Stimulated activated CD4-positive, alpha-beta T cell treated with anti-CD3 and anti-CD28 coated beads, Interleukin-1b, Interleukin-23, amount 100 ng/mL, for 1 hour (primary cell): ENCODE results near the gene GGA2.
A peak's percentile ranks its signal among the peaks of the same experiment; 100 is the strongest.
"Not testable (repeated sequence)": the region's sequence is repeated elsewhere in the genome, so short reads cannot be mapped to it uniquely, and the experiment has no call there.

ENCODE experiments used
- DNase-seq, 2 donors: peaks; one replicate each; pipeline ENCODE4 v3.0.0-alpha.2; 2020; ENCODE audit warnings: low read depth in 2 of 2

Gene GGA2

DNA sequence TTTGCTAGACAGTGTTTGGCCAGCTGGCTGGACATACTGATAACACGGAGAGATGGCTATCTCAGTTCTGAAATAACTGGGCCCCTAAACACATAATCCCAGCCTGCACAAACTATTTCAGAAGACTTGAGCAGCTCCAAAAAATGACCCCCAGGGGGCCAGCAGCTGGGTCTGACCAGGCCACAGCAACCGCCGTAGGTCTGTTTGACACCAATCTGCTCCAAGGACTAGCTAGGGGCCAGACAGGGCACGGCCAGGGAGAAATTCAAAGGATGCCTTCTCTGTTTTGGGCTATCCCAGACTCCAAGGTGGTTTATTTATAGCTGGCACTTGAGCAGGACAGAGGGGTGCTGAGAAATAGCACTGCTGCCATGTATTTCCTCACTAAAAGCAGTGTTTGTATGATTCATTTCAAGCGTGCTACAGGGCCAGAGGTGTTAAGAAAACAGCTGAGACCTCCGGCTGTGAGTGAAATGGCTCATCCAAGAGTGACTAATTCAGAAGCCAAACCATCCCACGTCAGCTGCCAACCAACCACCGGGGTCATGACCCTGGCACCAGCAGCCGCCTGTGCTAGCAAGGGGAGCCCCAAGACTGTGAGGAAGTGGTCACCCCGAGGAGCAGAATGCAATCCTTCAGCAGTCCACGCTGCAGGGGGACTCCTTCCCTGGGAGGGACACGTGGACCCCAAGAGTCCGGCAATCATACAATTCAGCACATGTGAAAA lies 5.7 kb downstream of the GGA2 start:
- peak in 1 of 2 donors; percentile 25 for DNase-seq

DNA sequence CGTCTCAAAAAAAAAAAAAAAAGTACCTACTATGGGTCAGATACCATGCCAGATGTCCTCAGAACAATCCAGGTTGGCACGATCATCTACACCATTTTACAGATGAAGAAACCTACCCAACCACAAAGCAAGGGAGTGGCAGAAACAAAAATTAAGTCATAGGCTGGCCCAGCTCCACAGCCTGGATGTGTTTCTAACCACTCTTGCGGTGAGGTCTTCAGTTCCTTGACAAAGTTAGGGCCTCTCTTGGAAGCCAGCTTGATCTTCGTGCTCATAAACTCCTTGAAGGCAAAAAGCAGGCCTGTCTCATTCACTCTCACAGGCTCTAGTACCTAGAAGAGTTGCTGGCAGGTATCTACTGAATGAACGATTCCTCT lies 6.2 kb downstream of the GGA2 start:
- no peak for DNase-seq

DNA sequence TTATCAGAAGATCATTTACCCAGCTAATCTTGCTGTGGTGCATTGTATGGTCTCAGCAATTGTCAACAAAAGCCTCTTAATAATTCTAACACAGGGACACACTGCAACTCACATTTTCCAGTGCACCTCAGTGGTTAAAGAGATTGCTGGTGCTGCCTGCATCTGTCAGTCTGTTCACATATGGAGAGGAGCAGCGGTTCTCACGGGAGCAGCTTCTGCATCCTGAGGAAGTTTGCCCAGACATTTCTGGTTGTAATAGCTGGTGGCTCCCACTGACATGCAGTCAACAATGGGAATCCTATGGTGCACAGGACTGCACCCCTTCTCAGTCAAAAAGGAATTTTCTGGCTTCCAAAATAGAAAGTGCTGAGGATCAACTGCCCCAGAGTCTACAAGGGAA lies 7.8 kb downstream of the GGA2 start:
- no peak for DNase-seq

GRCh38 chr16:23501291-23501690 lies 9.0 kb downstream of the GGA2 start:
- no peak for DNase-seq

DNA sequence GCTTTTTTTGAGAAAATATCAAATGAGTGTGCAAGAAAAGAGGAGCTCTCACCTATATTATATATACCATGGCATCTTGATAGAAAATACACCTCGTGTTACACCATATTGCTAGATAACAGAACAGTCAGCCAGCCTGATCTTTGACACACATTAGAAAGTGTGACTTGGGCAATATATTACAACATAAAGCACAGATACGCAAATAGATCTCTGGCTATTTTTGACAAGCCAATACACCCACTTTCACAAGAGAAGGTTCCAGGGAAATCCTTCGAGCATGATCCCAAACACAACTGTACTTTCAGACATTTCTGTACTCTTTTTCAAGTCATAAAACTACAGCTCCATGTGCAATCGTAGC lies 9.4 kb downstream of the GGA2 start:
- DNase-seq: no peak

DNA sequence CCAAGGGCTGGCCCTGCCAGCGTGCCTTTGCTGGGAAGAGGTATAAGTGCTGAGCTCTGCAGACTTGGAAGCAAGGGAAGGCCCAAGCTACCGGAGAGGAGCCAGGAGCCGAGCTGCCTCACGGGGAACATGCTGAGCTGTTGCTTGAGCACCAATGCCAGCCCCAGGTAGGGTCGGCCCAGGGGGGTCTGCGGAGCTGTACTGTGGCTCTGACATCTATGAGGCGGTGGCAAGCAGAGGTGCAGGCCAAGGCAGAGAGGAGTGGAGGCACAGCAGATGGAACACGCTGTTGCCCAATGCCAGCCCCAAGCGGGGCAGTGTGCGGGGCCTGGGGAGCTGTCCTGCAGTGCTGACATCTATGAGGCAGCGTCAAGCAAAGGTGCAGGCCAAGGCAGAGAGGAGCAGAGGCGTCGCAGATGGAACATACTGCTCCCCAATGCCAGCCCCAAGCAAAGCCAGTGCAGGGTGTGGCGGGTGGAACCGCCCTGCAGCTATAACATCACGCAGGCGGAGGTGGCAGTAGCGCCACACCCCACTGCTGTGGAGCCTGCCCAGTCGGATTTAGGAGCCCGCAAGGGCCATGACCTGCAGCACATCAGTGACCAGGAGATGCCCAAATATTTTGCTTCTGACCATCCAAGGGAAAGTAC lies 10.0 kb downstream of the GGA2 start:
- no peak for DNase-seq

GRCh38 chr16:23499801-23500200 lies 10.5 kb downstream of the GGA2 start:
- DNase-seq: no peak

DNA sequence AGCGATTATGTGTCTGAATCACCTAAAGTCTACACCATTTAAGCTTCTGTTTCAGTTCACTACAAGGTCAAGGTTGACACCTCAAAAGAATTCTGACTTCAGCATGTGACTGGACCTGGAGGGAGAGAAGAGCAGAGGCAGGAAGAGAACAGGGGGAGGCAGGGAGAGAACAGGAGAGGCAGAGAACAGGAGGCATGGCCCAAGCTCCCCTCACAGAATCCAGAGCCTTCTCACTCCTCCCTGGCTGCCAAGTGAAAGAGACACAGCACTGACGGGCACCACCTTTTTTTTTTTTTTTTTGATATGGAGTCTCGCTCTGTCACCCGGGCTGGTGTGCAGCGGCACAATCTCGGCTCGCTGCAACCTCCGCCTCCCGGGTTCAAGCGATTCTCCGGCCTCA lies 11.4 kb downstream of the GGA2 start:
- no peak for DNase-seq

- no peak for DNase-seq
Observed at GRCh38 chr16:23497543-23497868, 12.8 kb downstream of the GGA2 start.

DNA sequence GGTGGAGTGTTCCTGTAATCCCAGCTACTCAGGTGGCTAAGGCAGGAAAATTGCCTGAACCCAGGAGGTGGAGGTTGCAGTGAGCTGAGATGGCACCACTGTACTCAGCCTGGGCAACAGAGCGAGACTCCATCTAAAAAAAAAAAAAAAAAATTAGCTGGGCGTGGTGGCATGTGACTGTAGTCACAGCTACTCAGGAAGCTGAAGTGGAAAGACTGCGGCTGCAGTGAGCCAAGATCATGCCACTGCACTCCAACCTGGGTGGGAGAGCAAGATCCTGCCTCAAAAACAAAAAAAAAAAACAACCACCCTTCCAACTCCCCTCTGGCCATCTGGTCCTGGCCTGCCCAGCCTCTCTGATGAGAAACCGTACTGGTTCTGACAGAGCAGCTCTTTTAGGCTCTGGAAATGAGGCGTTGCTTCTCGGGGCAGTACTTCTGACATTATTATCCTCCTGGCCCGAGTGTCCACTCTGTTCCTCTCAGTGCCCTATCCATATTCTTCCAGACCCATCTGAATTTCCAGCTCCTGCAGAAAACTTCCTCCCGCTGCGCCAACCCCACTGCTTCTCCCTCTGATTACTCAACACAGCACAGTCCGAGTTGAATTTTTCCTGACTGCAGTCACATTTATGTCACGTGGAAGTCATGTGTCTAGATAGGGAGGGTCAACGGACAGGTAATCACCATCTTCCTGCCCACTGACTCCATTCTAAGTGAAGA lies 13.3 kb downstream of the GGA2 start:
- DNase-seq: no peak

DNA sequence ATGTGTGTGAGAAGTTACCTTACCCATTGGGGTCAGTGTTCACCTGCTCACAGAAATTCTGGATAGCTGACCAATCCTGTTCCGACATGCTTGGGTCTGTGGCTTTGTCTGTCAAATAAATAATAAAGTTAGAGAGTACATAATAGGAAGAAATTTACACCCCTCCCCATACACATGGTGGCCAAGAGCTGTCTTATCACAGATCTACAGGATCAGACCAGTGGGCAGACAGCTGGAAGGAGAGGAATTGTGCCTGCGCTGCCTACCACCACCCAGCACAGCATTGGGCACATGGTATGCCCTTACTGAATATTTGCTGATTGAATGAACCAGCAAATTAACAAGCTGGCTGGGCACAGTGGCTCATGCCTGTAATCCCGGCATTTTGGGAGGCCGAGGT lies 14.6 kb downstream of the GGA2 start:
- no peak for DNase-seq

DNA sequence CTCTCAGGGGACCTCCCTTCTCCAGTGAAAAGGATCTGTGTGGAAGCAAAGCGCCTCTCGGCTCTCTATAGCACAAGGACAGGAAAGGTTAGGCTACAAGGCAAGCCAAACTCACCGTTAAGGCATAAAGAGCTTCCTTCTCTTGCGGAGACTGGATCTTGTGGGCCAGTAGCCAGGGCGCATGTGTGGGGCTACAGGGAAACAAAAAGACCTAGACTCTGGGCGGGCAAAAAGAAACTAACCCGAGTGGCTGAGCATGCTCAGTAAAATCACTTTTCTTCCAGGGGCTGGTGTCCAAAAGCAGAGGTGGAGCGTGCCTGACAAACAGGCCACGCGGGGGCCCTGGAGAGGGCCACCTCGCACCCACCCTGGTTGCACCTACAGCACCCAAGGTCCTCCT lies 16.1 kb downstream of the GGA2 start:
- no peak for DNase-seq

DNA sequence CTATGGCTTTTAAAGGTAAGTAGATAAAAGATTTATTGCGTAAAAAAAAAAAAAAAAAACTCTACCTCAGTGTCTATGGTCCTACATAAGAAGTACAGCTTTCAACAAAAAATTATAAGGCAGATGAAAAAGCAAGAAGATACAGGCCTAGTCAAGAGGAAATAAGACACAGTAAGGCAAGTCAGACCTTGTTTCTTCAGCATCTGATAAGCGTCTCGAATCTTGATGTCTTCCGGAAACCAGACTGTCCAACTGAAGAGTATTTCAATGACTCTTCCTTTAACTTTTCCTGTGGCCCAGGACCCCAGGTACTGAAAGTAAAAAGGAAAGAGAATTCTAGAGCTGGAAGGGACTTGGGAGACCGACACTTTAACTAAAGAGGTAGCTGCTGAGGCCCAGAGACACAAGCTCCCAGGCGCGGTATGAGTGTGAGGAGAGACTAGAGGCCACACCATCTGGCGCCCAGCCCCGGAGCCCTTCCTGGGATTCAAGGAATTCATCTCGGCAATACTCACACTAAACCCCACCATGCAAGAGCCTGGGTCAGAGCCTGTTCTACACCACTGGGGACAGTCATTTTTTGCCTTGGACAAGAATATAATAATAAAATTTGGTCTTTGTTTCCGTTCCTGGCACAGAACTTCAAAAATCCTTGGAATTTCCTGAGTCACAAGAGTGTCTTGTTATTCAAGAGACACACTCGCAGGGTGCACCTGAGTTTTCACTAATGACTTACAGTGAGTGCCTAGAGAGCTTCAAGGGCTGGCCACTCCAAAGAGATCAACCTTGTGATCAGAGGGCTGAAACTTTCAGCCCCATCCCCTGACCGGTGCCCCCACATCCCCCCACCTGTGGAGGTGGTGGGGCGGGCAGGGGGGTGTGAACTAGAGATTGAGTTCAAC lies 18.6 kb downstream of the GGA2 start:
- no peak for DNase-seq

- no peak for DNase-seq
Observed at GRCh38 chr16:23486480-23486879, 23.8 kb downstream of the GGA2 start.

DNA sequence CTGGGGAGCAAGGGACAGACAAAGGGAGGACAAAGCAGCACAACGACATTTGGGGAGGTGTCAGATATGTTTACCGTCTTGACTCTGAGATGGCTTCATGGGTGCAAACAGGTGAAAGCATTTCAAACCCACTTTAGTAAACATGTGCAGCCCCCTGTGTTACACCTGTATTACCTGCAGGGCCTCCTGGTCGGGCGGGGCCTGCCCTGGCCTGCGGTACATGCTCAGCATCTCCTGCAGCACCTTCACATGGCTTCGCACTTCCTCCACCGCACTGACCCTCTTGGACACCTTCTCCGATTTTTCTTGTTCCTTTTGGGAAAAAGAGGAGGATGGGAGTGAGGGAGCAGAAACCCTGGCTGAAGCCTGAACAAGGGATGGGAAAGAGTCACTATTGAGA lies 24.5 kb downstream of the GGA2 start:
- no peak for DNase-seq

DNA sequence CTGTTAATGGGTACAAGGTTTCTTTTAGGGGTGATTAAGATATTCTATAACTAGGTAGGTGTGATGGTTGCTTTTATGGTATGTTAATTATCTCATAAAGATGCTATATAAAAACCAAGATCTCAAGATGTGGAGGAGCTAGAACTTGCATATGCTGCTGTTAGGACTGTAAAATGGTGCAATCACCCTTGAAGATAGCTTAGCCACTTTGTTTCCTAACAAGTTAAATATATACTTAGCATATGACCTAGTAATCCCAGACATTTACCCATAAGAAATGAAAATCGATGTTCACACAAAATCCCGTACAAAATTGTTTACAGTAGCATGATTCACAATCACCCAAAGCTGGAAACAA lies 25.1 kb downstream of the GGA2 start:
- DNase-seq: no peak

DNA sequence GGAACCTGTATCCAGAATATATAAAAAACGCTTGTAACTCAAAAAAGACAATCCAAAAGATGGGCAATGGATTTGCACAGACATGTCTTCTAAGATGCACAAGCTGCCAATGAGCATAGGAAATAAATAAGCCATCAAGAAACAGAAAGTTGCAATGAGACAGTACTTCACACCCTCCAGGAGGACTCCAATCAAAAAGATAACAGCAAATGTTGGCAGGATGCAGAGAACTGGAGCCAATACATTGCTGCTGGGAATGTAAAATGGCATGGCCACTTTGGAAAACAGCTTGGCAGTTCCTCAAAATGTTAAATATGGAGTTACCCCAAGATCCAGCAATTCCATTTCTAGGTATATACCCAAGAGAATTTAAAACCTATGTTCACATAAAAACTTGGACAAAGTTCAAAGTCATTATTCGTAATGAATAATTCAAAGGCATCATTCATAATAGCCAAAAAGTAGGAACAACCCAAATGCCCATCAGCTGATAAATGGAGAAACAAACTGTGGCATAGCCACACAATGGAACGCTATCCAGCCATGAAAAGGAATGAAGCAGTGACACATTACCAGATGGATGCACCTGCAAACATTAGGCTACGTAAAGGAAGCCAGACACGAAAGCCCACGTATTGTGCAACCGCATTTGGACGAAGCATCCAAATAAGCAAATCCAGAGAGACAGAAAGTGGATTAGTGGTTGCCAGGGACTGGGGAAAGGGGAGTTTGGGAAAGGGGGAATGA lies 25.6 kb downstream of the GGA2 start:
- DNase-seq: no peak

DNA sequence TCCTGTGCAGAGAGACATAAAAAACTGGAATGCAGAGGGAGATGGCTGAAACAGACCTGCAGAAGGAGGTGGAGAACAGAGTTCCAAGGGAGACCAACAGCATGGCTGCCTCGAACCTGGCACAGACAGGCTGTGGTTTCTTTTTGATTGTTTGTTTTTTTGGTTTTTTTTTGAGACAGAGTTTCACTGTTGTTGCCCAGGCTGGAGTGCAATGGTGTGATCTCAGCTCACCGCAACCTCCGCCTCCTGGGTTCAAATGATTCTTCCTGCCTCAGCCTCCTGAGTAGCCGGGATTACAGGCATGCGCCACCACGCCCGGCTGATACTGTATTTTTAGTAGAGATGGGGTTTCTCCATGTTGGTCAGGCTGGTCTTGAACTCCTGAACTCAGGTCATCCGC lies 26.8 kb downstream of the GGA2 start:
- DNase-seq: not testable (repeated sequence)

- DNase-seq: no peak
Observed at GRCh38 chr16:23482778-23483177, 27.5 kb downstream of the GGA2 start.

- no peak for DNase-seq
Observed at GRCh38 chr16:23480257-23480656, 30.0 kb downstream of the GGA2 start.

- no peak for DNase-seq
Observed at GRCh38 chr16:23479138-23479537, 31.2 kb downstream of the GGA2 start.

GRCh38 chr16:23478566-23478965 lies 31.7 kb downstream of the GGA2 start:
- no peak for DNase-seq
